Mesothelial cell of epicardium (in vitro differentiated cells): ENCODE results near the gene BAX. TPM values are rescaled to one million over a fixed set of nuclear protein-coding genes. Genes with fewer than 3 reads are reported as not detected.
A peak's percentile ranks its signal among the peaks of the same experiment; 100 is the strongest.

ENCODE experiments used
- DNase-seq, 2 experiments: peaks; one replicate each; pipeline ENCODE4 v3.0.0; 2021; ENCODE audit warnings: low spot score in 2 of 2; ENCODE audit not compliant: unreplicated experiment in 2 of 2
- H3K27ac Mint-ChIP-seq: 2 replicates; pipeline ENCODE4 v1.8.0; 2021; ENCODE audit warnings: mixed read lengths
- H3K27me3 Mint-ChIP-seq: 2 replicates; pipeline ENCODE4 v1.8.0; 2021; ENCODE audit warnings: low read depth, mixed read lengths
- H3K36me3 Mint-ChIP-seq: 2 replicates; pipeline ENCODE4 v1.8.0; 2021; ENCODE audit warnings: mixed read lengths
- H3K4me1 Mint-ChIP-seq: 2 replicates; pipeline ENCODE4 v1.8.0; 2021; ENCODE audit warnings: mixed read lengths
- H3K4me3 Mint-ChIP-seq: 2 replicates; pipeline ENCODE4 v1.8.0; 2021; ENCODE audit warnings: mild to moderate bottlenecking, moderate library complexity, mixed read lengths
- H3K9me3 Mint-ChIP-seq: 2 replicates; pipeline ENCODE4 v1.8.0; 2021; ENCODE audit warnings: mixed read lengths
- total RNA-seq: library from RNA; stranded (reverse); gene quantifications from 3 replicates; pipeline ENCODE4 v1.2.1, GENCODE V29; 2021
- TF ChIP-seq, protein P1 (sequence below): fragments of 200-600 bp; sonication (generic); IDR thresholded peaks from one replicate; pipeline ENCODE4 v1.5.0; 2021; ENCODE audit warnings: antibody characterized with exemption; ENCODE audit not compliant: unreplicated experiment

The BAX gene
- total RNA-seq, 1 donor from 2014 or later, result 119 TPM

DNA sequence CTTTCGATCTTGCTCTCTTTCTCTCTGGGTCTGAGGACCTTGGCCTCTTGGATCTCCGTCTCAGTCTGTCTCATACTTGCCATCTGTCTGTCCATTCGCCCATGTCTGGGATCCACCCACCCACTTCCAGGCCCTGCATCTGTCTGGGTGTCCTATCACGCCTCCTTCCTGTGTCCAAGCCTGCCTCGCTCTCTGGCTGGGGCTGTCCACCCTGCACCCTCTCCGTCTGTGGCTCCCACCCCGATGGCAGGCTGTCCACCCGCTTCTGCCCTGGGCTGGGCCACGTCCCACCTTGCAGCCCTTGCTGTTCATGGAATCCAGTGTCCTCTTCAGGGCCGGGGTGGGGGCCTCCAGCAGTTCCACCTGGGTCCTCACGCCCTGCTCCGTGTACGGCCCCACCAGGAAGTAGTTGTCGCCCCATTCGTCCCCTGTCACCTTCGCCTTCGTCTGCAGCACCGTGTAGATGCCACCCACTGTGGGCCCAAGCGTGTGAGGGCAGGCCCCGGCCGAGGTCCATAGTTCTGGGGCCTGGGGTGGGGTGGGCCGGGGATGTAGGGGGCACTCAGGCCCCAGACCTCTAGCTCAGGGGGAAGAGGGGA lies 36.4 kb downstream of the BAX start:
- no peaks in the 10 kb centered on the region for H3K27me3 Mint-ChIP-seq
- H3K36me3 Mint-ChIP-seq, result peaks cover 18% of the 10 kb centered on the region
- peaks cover 31% of the 10 kb centered on the region for H3K4me1 Mint-ChIP-seq
- DNase-seq, result no peak
- no peak overlapping the region for H3K27ac Mint-ChIP-seq
- peak overlapping the region; percentile 15 for H3K4me3 Mint-ChIP-seq
- H3K9me3 Mint-ChIP-seq, result no peaks in the 10 kb centered on the region
- TF ChIP-seq, protein P1, sequence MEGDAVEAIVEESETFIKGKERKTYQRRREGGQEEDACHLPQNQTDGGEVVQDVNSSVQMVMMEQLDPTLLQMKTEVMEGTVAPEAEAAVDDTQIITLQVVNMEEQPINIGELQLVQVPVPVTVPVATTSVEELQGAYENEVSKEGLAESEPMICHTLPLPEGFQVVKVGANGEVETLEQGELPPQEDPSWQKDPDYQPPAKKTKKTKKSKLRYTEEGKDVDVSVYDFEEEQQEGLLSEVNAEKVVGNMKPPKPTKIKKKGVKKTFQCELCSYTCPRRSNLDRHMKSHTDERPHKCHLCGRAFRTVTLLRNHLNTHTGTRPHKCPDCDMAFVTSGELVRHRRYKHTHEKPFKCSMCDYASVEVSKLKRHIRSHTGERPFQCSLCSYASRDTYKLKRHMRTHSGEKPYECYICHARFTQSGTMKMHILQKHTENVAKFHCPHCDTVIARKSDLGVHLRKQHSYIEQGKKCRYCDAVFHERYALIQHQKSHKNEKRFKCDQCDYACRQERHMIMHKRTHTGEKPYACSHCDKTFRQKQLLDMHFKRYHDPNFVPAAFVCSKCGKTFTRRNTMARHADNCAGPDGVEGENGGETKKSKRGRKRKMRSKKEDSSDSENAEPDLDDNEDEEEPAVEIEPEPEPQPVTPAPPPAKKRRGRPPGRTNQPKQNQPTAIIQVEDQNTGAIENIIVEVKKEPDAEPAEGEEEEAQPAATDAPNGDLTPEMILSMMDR, result no peak

GRCh38 chr19:48991873-48992580 lies 37.4 kb downstream of the BAX start:
- Mint-ChIP-seq H3K36me3 (peaks cover 18% of the 10 kb centered on the region), H3K4me3 (peak overlapping the region; percentile 93), H3K27me3 (no peaks in the 10 kb centered on the region), H3K27ac (peak overlapping the region; percentile 99), H3K4me1 (peaks cover 31% of the 10 kb centered on the region), H3K9me3 (no peaks in the 10 kb centered on the region)
- TF ChIP-seq, protein P1, result no peak
- no peak for DNase-seq

- H3K27ac Mint-ChIP-seq, result peak overlapping the region; percentile 99
- DNase-seq, result peak in 1 of 2 experiments; percentile 49
- H3K4me3 Mint-ChIP-seq, result peak overlapping the region; percentile 93
- peaks cover 15% of the 10 kb centered on the region for H3K36me3 Mint-ChIP-seq
- TF ChIP-seq, protein P1, result no peak
- H3K27me3 Mint-ChIP-seq, result no peaks in the 10 kb centered on the region
- no peaks in the 10 kb centered on the region for H3K9me3 Mint-ChIP-seq
- peaks cover 31% of the 10 kb centered on the region for H3K4me1 Mint-ChIP-seq
Observed at GRCh38 chr19:48992581-48993174, 38.0 kb downstream of the BAX start.

GRCh38 chr19:48993175-48994034 lies 38.7 kb downstream of the BAX start, which contains the start of the genes GYS1 and RUVBL2:
GYS1 (minus strand) TSS chr19:48993309; CDS start chr19:48993112, 197 bp downstream.
RUVBL2 (plus strand) TSS chr19:48993887; CDS start chr19:48993912, 25 bp downstream.
- H3K9me3 Mint-ChIP-seq, result no peaks in the 10 kb centered on the region
- peak within 1 kb of the TSS; percentile 93 for H3K4me3 Mint-ChIP-seq
- H3K4me1 Mint-ChIP-seq, result peaks cover 31% of the 10 kb centered on the region
- H3K36me3 Mint-ChIP-seq, result peaks cover 10% of the 10 kb centered on the region
- TF ChIP-seq, protein P1, result peak; percentile 95
- DNase-seq, result peak; percentile 99
- no peaks in the 10 kb centered on the region for H3K27me3 Mint-ChIP-seq
- H3K27ac Mint-ChIP-seq, result peak within 1 kb of the TSS; percentile 99

DNA sequence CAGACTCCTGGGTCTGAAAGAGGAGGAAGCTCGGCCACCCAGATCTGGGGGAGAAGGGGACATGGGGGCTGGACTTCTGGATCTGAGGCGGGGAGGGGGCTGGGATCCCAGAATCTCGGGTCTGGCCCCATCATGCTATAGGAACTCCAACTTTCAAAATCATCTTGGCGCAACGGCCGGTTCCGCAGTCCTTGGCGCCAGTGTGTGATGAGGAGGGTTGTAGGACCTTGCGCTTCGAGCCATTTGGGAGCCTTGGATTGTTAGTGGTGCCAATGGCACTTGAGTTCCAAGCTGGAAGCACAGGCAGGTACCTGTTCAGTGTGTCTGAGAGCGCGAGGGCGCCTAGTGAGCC lies 39.3 kb downstream of the BAX start:
- H3K4me3 Mint-ChIP-seq, result peak overlapping the region; percentile 93
- DNase-seq, result no peak
- peaks cover 31% of the 10 kb centered on the region for H3K4me1 Mint-ChIP-seq
- H3K9me3 Mint-ChIP-seq, result no peaks in the 10 kb centered on the region
- peaks cover 5% of the 10 kb centered on the region for H3K36me3 Mint-ChIP-seq
- no peaks in the 10 kb centered on the region for H3K27me3 Mint-ChIP-seq
- TF ChIP-seq, protein P1, result no peak
- peak overlapping the region; percentile 99 for H3K27ac Mint-ChIP-seq
